Activated CD8-positive, alpha-beta memory T cell treated with anti-CD3 and anti-CD28 coated beads for 24 hours (primary cell): ENCODE data around the gene CXCL16.
"Not testable (repeated sequence)": the region's sequence is repeated elsewhere in the genome, so short reads cannot be mapped to it uniquely, and the experiment has no call there.

ENCODE experiments used
- DNase-seq: peaks from one replicate; pipeline ENCODE4 v3.0.0-alpha.2; 2020

The CXCL16 gene

GRCh38 chr17:4719684-4720221, 20.0 kb downstream of the CXCL16 start:
- DNase-seq = no peak

GRCh38 chr17:4719146-4719545, 20.6 kb downstream of the CXCL16 start:
- no peak for DNase-seq

- DNase-seq = no peak
These were observed 21.5 kb downstream of the CXCL16 start for GRCh38 chr17:4718276-4718675.

- no peak for DNase-seq
These were observed 21.9 kb downstream of the CXCL16 start for GRCh38 chr17:4717791-4718190.

- no peak for DNase-seq
These were observed 23.6 kb downstream of the CXCL16 start for GRCh38 chr17:4716081-4716480.

GRCh38 chr17:4715063-4715744, 24.5 kb downstream of the CXCL16 start:
- peak; percentile 74 for DNase-seq

GRCh38 chr17:4714340-4715062, 25.2 kb downstream of the CXCL16 start:
- not testable (repeated sequence) for DNase-seq

- no peak for DNase-seq
These were observed 27.2 kb downstream of the CXCL16 start for GRCh38 chr17:4712526-4712925.

- no peak for DNase-seq
These were observed 28.0 kb downstream of the CXCL16 start for GRCh38 chr17:4711661-4712181.

GRCh38 chr17:4710693-4711634, 28.8 kb downstream of the CXCL16 start:
- peak; percentile 76 for DNase-seq

GRCh38 chr17:4709794-4710692, 29.7 kb downstream of the CXCL16 start, which contains the start of gene ARRB2:
Gene ARRB2 (plus strand): TSS chr17:4710632. CDS start chr17:4710722, 90 bp downstream.
- peak; percentile 98 for DNase-seq

GRCh38 chr17:4708436-4708835, 31.3 kb downstream of the CXCL16 start:
- peak; percentile 76 for DNase-seq

- no peak for DNase-seq
These were observed 33.6 kb downstream of the CXCL16 start for GRCh38 chr17:4706121-4706520.

- DNase-seq = no peak
These were observed 34.7 kb downstream of the CXCL16 start for GRCh38 chr17:4704991-4705390.

GRCh38 chr17:4704574-4704907, 35.2 kb downstream of the CXCL16 start:
- DNase-seq = peak; percentile 72

- DNase-seq = no peak
These were observed 36.4 kb downstream of the CXCL16 start for GRCh38 chr17:4703330-4703691.

- DNase-seq = no peak
These were observed 38.6 kb downstream of the CXCL16 start for GRCh38 chr17:4701116-4701515.

GRCh38 chr17:4699401-4700056, 40.2 kb downstream of the CXCL16 start:
- DNase-seq = not testable (repeated sequence)

GRCh38 chr17:4696437-4696805, 43.3 kb downstream of the CXCL16 start:
- no peak for DNase-seq

- DNase-seq = no peak
These were observed 46.3 kb downstream of the CXCL16 start for GRCh38 chr17:4693416-4693815.

- no peak for DNase-seq
These were observed 48.0 kb downstream of the CXCL16 start for GRCh38 chr17:4691686-4692085.
